ENCODE results near the gene SNN. TPM values are rescaled to one million over a fixed set of nuclear protein-coding genes. Genes with fewer than 3 reads are reported as not detected.

The SNN gene
- total RNA-seq, 4 donors from 2014 or later = 31.5 to 50.6 (median 36.3) TPM

DNA sequence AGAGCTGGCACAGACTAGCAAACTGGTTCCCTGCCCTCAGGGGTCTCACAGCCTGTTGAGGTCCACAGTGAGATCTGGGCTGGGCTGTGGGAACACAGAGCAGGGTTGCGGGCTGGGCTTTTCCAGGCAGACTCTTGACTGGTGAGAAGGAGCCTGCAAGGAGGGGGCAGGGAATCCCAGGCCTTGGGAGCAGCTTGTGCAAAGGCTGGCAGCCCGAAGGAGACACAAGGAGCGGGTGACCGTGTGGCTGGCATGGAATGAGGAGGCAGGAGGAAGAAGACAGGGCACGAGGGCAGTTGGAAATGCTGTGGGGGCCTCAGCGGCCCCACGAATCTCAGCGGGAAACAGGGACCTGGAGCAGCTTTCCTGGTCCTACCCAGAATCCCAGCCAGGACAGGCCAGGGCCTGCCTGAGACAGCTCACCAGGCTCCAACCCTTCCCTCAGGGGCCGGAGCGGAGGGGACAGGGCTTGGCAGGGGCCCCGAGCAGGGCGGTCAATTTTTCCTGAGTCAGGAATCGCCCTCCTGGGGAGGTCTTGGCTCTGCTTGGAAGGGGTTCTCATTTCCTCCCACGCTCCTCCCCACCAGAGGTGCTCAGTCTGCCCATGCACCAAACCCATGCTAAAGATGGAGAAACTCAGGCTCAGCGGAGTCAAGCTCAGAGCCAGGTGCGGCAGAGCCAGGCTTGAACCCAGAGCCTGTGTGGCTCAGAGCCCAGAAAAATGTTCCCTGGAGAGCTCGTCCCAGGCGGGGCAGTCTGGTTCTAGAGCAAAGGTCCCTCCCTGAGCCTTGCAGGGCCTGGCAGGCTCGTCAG, 9.2 kb upstream of the SNN start:
- Histone ChIP-seq H3K4me3 (replicated peaks in 1 of 3) (no peak overlapping the region), H3K4me1 (peaks cover 0 to 11% of the 10 kb centered on the region in 2 donors), H3K27me3 (no peaks in the 10 kb centered on the region), H3K9me3 (no peaks in the 10 kb centered on the region), H3K36me3 (no peaks in the 10 kb centered on the region), H3K27ac (no peak overlapping the region)
- 71 to 80% methylated on average over 14 of the region's 19 CpGs for WGBS, 2 donors
- DNase-seq = no peak
- TF ChIP-seq, protein P1, sequence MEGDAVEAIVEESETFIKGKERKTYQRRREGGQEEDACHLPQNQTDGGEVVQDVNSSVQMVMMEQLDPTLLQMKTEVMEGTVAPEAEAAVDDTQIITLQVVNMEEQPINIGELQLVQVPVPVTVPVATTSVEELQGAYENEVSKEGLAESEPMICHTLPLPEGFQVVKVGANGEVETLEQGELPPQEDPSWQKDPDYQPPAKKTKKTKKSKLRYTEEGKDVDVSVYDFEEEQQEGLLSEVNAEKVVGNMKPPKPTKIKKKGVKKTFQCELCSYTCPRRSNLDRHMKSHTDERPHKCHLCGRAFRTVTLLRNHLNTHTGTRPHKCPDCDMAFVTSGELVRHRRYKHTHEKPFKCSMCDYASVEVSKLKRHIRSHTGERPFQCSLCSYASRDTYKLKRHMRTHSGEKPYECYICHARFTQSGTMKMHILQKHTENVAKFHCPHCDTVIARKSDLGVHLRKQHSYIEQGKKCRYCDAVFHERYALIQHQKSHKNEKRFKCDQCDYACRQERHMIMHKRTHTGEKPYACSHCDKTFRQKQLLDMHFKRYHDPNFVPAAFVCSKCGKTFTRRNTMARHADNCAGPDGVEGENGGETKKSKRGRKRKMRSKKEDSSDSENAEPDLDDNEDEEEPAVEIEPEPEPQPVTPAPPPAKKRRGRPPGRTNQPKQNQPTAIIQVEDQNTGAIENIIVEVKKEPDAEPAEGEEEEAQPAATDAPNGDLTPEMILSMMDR (IDR thresholded peaks at IDR 0.05) = no peak
- no peak for TF ChIP-seq POLR2A (IDR thresholded peaks at IDR 0.05)
- intact Hi-C loops (cut with DNase I) = no loop called here

DNA sequence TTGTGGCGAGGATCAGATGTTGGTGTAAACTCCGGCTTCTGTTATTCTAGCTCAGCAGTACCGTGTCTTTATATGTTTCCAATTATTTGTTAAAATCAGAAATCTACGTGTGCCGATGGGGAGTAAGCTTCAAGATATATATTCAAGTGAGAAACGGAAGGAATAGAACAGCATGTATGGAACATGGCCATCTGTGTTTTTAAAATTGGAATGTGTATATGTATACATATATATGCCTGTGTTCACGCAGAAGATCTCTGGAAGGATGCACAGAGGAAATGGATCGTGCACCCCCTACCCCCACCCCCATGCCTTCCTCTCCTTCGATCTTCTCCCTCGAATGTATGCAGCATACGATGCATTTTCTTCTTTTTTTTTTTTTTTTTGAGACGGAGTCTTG, 7.7 kb upstream of the SNN start:
- intact Hi-C loops (cut with DNase I) = no loop called here
- H3K27ac ChIP-seq = no peak overlapping the region
- peaks cover 0 to 11% of the 10 kb centered on the region in 2 donors for H3K4me1 ChIP-seq
- TF ChIP-seq, protein P1 (IDR thresholded peaks at IDR 0.05) = no peak
- TF ChIP-seq POLR2A (IDR thresholded peaks at IDR 0.05) = no peak
- no peak overlapping the region for H3K4me3 ChIP-seq (replicated peaks in 1 of 3)
- no peaks in the 10 kb centered on the region for H3K9me3 ChIP-seq
- WGBS, 2 donors = 85 to 86% methylated on average over 12 of the region's 12 CpGs
- DNase-seq = no peak
- no peaks in the 10 kb centered on the region for H3K36me3 ChIP-seq
- no peaks in the 10 kb centered on the region for H3K27me3 ChIP-seq

DNA sequence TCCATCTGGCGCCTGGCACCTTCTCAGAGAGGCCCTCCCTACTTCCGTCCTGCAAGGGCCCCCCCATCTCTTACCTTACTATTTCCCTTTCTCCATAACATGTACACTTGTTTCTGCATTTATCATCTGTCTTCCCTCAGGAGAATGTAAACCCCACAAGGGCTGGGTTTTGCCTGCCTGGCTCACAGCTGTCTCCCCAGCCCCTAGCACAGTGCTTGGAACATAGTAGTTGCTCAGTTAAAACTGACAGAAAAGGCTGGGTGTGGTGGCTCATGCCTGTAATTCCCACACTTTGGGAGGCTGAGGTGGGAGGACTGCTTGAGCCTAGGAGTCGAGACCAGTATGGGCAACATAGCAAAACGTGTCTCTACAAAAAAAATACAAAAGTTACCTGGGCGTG, 5.7 kb upstream of the SNN start:
- Histone ChIP-seq H3K9me3 (no peaks in the 10 kb centered on the region), H3K4me3 (replicated peaks in 1 of 3) (no peak overlapping the region), H3K36me3 (no peaks in the 10 kb centered on the region), H3K4me1 (peaks cover under 1 to 8% of the 10 kb centered on the region in 2 donors), H3K27me3 (no peaks in the 10 kb centered on the region), H3K27ac (no peak overlapping the region)
- intact Hi-C loops (cut with DNase I) = no loop called here
- no peak for TF ChIP-seq POLR2A (IDR thresholded peaks at IDR 0.05)
- TF ChIP-seq, protein P1 (IDR thresholded peaks at IDR 0.05) = no peak
- 93 to 97% methylated on average over 5 of the region's 5 CpGs for WGBS, 2 donors
- no peak for DNase-seq

DNA sequence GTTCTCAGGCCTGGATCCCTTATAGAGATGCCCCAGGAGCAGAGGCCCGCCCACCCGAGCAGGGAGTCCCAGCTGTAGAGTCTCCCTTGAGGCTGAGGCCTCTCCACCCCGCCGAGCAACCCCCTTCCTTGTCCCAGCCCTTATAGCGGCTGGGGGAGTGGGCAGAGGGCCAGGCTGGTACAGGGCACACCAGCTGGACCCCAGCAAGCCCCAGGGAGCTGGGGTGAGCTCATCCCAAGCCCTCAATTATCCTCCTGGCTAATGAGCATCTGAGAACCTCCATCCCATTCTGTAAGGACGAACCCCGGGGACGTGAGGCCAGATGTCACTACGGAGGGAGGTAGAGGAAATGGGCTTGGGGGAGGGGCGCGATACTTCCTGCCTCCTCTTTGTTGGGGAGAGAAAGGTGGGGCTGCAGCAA, 3.2 kb upstream of the SNN start:
- Histone ChIP-seq H3K4me1 (peaks cover 11 to 14% of the 10 kb centered on the region in 2 donors), H3K27me3 (no peaks in the 10 kb centered on the region), H3K4me3 (replicated peaks in 1 of 3) (no peak overlapping the region), H3K27ac (no peak overlapping the region), H3K9me3 (no peaks in the 10 kb centered on the region), H3K36me3 (no peaks in the 10 kb centered on the region)
- 58 to 60% methylated on average over 11 of the region's 11 CpGs for WGBS, 2 donors
- intact Hi-C loops (cut with DNase I) = no loop called here
- DNase-seq = no peak
- no peak for TF ChIP-seq POLR2A (IDR thresholded peaks at IDR 0.05)
- TF ChIP-seq, protein P1 (IDR thresholded peaks at IDR 0.05) = no peak
